ENCODE measurements around the gene JUP. TPM values are rescaled to one million over a fixed set of nuclear protein-coding genes. Genes with fewer than 3 reads are reported as not detected.
A peak's percentile ranks its signal among the peaks of the same experiment; 100 is the strongest.

The JUP gene
- total and polyA plus RNA-seq, 2 of the 13 experiments (the other 11 are each of a cell fraction or from before 2014, with no cell fraction given) = 12.1 to 20.6 TPM

DNA sequence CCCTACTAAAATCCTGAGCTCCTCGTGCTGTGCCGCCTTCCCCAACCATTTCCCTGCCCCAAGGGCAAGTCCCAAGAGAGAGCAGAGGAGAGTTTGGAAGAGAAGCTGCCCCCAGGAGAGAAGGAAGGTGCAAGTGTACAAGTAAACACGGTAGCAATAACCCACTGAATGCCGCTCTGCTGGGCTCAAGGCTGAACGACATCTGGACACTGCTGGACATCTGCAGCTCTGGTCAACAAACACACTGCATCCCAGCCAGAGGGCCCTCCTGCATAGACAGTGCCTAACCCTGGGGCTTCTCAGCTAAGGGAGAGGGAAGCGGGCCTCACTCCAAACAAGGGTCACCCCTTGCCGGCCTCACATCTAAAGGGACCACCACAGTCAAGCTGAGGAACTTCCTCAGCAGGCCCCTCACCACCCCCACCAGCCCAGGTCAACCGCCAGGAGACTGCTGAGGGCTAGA, 12.7 kb downstream of the JUP start (continued):
- TF ChIP-seq, protein P1, sequence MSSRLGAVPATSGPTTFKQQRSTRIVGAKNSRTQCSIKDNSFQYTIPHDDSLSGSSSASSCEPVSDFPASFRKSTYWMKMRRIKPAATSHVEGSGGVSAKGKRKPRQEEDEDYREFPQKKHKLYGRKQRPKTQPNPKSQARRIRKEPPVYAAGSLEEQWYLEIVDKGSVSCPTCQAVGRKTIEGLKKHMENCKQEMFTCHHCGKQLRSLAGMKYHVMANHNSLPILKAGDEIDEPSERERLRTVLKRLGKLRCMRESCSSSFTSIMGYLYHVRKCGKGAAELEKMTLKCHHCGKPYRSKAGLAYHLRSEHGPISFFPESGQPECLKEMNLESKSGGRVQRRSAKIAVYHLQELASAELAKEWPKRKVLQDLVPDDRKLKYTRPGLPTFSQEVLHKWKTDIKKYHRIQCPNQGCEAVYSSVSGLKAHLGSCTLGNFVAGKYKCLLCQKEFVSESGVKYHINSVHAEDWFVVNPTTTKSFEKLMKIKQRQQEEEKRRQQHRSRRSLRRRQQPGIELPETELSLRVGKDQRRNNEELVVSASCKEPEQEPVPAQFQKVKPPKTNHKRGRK (CRISPR knock-in tag; IDR thresholded peaks at IDR 0.05) = no peak
- TF ChIP-seq ZNF614 (CRISPR knock-in tag; IDR thresholded peaks at IDR 0.05; ENCODE audit: borderline replicate concordance) = no peak
- TF ChIP-seq DNMT1 (CRISPR knock-in tag; IDR thresholded peaks at IDR 0.05) = no peak
- TF ChIP-seq ZNF737 (CRISPR knock-in tag; IDR thresholded peaks at IDR 0.05; ENCODE audit: borderline replicate concordance) = no peak
- no peak for TF ChIP-seq DNMT3B (CRISPR knock-in tag; conservative IDR thresholded peaks at IDR 0.05)
- TF ChIP-seq, protein P2, sequence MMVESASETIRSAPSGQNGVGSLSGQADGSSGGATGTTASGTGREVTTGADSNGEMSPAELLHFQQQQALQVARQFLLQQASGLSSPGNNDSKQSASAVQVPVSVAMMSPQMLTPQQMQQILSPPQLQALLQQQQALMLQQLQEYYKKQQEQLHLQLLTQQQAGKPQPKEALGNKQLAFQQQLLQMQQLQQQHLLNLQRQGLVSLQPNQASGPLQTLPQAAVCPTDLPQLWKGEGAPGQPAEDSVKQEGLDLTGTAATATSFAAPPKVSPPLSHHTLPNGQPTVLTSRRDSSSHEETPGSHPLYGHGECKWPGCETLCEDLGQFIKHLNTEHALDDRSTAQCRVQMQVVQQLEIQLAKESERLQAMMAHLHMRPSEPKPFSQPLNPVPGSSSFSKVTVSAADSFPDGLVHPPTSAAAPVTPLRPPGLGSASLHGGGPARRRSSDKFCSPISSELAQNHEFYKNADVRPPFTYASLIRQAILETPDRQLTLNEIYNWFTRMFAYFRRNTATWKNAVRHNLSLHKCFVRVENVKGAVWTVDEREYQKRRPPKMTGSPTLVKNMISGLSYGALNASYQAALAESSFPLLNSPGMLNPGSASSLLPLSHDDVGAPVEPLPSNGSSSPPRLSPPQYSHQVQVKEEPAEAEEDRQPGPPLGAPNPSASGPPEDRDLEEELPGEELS (CRISPR knock-in tag; IDR thresholded peaks at IDR 0.05) = 0 out of 2 replicates have a peak, but pooled peaks have one; percentile 26
- TF ChIP-seq TARDBP (CRISPR knock-in tag; IDR thresholded peaks at IDR 0.05) = no peak
- no peak for TF ChIP-seq PHB2 (IDR thresholded peaks at IDR 0.05; ENCODE audit: partially characterized antibody)
- no peak for TF ChIP-seq NFYB (CRISPR knock-in tag; IDR thresholded peaks at IDR 0.05)
- no peak for TF ChIP-seq ZNF773 (CRISPR knock-in tag; IDR thresholded peaks at IDR 0.05; ENCODE audit: borderline replicate concordance)
- no peak for TF ChIP-seq SPEN (CRISPR knock-in tag; IDR thresholded peaks at IDR 0.05; ENCODE audit: low read depth)
- no peak for TF ChIP-seq SAFB2 (CRISPR knock-in tag; IDR thresholded peaks at IDR 0.05; ENCODE audit: borderline replicate concordance, low read depth)
- TF ChIP-seq, protein P3, sequence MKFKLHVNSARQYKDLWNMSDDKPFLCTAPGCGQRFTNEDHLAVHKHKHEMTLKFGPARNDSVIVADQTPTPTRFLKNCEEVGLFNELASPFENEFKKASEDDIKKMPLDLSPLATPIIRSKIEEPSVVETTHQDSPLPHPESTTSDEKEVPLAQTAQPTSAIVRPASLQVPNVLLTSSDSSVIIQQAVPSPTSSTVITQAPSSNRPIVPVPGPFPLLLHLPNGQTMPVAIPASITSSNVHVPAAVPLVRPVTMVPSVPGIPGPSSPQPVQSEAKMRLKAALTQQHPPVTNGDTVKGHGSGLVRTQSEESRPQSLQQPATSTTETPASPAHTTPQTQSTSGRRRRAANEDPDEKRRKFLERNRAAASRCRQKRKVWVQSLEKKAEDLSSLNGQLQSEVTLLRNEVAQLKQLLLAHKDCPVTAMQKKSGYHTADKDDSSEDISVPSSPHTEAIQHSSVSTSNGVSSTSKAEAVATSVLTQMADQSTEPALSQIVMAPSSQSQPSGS (CRISPR knock-in tag; IDR thresholded peaks at IDR 0.05) = no peak
- no peak for TF ChIP-seq ZNF746 (CRISPR knock-in tag; IDR thresholded peaks at IDR 0.05)
- TF ChIP-seq ZNF530 (CRISPR knock-in tag; IDR thresholded peaks at IDR 0.05; ENCODE audit: low read depth) = no peak
- TF ChIP-seq ZNF598 (CRISPR knock-in tag; IDR thresholded peaks at IDR 0.05; ENCODE audit: borderline replicate concordance) = no peak
- no peak for TF ChIP-seq NFE2L2 (IDR thresholded peaks at IDR 0.05; ENCODE audit: low read length)
- TF ChIP-seq CREM (IDR thresholded peaks at IDR 0.05) = no peak
- TF ChIP-seq CREM (CRISPR knock-in tag; IDR thresholded peaks at IDR 0.05) = no peak
- no peak for TF ChIP-seq DR1 (CRISPR knock-in tag; IDR thresholded peaks at IDR 0.05)
- TF ChIP-seq ZNF143 (CRISPR knock-in tag; IDR thresholded peaks at IDR 0.05) = no peak
- no peak for TF ChIP-seq NFRKB (IDR thresholded peaks at IDR 0.05)
- TF ChIP-seq SOX13 (IDR thresholded peaks at IDR 0.05) = no peak
- TF ChIP-seq SOX13 (CRISPR knock-in tag; conservative IDR thresholded peaks at IDR 0.05 in 1 of 2, IDR thresholded peaks at IDR 0.05 in 1 of 2) = 0 out of 4 replicates have a peak, but pooled peaks of 1 of the 2 experiments have one; percentile 6
- no peak for TF ChIP-seq ARHGAP35 (CRISPR knock-in tag; IDR thresholded peaks at IDR 0.05; ENCODE audit: borderline replicate concordance)
